GM19193 (cell line): Measurements from ENCODE around the gene B3GALT4.
A peak's percentile ranks its signal among the peaks of the same experiment; 100 is the strongest.

Source experiments
- POLR2A ChIP-seq: IDR thresholded peaks from 4 replicates; pipeline ENCODE4 v1.6.1; 2011; ENCODE audit not compliant: insufficient read depth, insufficient read length; ENCODE audit errors: extremely low read depth

Gene B3GALT4

DNA sequence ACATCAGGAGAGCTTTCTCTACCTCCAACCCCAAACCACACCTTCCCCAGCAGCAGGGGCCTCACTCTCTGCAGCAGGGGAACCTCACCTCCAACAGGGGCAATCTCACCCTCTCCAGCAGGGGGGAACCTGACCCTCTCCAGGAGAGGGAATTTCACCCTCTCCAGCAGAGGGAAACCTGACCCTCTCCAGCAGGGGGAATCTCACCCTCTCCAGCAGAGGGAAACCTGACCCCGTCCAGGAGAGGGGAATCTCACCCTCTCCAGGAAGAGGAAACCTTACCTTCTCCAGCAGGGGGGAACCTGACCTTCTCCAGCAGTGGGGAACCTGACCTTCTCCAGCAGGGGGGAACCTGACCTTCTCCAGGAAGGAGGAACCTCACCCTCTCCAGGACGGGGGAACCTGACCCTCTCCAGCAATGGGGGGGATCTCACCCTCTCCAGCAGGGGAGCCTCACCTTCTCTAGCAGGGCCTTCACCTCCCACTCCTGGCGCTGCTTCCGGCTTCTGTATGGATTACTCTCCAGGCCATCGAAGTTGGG lies 3.1 kb downstream of the B3GALT4 start:
- no peak for TF ChIP-seq POLR2A

DNA sequence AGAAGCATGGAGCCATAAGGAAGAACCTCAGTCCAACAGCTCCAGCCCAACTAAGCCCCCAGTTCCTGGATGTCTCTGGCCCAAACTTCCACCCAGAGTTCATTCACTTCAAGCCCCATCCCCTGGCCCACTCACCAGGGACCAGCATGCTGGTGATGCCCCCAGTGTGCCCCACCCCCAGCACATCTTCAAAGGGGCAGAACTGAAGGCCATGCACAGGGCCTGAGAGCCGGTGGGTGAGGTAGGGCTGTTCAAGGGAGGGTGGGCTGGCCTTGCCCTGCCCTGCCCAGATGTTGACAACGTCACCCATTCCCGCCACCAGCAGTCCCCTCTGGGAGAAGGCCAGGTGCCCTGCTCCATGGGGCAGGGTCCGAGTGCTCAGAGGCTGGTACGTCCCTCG lies 3.6 kb downstream of the B3GALT4 start:
- TF ChIP-seq POLR2A: no peak

DNA sequence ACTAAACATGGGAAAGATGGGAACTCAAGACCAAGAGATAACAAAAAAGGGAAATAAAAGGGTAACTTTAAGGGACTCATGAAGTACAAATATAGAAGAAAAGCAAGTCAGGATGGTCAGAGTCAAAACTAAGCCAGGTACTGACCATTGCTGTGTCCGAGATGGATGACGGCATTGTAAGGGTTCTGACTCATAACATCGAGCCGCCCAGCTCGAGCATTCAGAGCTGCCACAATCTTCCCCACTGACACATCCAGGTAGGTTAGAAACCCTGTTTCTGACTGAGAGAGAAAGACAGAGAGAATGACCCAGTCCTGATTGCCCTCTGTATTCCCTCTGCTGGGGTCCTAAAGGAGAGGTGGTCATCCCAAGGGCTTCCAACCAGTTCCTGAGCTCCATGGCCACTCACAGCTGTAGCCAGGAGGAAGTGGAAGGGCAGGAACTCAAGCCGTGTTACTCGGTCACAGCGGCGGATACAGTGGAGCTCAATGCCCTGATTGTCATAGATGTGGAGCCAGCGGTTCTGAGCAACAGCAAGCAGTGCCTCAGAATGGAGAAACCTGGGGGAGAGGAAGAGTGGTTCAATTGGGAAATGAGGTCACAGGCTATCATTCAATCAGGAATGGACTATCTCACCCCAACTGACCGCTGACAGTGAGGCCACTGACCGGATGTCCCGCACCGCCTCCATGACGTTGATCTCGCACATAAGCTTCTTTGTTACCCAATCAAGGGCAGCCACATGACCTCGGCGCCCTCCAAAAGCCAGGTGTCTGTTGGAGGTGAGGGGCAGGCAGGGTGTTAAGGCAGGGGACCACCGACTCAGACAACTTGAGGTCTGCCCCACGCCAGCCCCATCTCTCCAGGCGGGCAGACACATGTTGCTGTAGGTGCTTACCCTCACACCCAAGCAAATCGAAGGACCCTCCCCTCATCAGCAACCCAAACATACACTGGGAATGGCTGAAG lies 10.3 kb downstream of the B3GALT4 start:
- TF ChIP-seq POLR2A: no peak

DNA sequence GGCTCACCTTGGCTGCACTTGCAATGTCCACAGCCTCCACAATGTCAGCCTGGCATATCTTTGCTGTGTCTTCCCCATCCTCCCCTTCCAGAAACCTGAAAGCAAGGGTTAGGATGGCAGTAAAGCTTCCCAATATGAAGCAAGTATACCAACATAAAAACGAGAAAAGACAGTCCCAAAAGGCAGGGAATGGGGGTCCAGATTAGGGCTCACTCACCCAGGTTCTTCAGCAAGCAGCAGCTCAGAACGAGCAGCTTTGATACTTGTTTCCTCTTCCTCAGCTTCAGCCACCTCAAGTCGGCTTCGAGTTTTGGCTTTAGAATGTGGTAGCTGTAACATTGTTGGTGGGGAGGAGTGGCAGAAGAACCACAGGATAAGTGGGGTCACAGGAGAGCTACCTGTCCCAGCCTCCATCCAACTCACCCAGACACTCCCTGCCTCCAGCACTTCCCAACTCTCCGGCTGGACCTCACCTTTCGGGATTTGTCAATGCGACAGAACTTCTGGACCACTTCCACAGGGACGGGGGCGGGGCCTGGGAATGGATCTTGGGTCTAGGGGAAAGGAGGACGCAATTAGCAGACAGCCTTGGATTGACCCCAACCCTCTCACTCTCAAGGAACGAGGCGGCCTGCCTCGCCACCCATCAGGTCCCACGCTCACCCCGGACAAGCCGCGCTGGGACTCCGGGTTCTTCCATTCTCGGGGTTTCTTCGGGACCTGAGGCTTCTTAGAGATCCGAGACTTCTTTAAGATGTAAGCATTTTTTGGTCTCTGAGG lies 11.4 kb downstream of the B3GALT4 start:
- no peak for TF ChIP-seq POLR2A

DNA sequence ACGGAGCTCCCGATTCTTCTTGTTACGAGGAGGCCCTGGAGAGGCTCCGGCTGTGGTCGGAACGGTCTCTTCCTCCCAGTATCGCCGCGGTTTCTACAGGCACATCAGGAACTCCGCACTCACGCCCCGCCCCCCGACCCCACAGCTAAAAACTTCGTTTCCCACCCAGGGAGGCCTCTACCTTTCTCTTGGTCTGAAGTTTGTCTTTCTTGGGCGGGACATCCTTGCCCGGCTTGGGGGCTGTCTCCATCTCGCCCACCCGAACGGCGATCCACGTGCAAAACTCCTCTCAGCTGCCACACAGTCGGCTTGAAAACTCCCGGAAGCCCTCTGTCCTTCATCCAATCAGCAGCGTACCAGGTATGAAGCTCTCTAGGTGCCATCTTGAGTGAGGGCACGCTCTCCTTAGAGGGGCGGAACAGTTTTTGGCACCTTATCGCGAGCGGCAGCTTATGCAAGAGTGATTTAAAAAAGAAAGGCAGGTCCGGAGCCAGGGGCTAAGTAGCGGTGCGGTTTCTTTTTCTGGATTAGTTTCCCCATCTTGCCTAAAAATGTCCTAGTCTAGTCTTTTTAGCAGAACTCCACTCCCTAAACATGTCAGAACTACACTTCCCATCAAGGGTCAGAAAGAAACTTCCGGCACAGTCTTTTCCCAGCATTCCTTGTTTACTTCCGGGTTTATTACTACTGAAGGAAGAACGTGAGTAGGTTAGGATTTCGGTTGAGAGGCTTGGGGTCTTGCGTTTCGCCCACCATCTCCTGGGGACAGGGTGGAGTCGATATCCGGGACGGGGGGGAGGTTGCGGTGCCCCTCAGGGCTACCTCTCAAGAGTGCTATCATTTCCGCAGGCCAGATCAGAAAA lies 12.2 kb downstream of the B3GALT4 start, which contains the start of the genes PFDN6 and WDR46:
Gene PFDN6, plus strand, starts transcription at position 681 of the 863 bp plus-strand sequence. CDS start 256 bp downstream, outside the sequence.
Gene WDR46, minus strand, starts transcription at position 319 of the 863 bp plus-strand sequence. Its CDS starts 69 bp downstream, at position 250.
- TF ChIP-seq POLR2A: peak; percentile 51

DNA sequence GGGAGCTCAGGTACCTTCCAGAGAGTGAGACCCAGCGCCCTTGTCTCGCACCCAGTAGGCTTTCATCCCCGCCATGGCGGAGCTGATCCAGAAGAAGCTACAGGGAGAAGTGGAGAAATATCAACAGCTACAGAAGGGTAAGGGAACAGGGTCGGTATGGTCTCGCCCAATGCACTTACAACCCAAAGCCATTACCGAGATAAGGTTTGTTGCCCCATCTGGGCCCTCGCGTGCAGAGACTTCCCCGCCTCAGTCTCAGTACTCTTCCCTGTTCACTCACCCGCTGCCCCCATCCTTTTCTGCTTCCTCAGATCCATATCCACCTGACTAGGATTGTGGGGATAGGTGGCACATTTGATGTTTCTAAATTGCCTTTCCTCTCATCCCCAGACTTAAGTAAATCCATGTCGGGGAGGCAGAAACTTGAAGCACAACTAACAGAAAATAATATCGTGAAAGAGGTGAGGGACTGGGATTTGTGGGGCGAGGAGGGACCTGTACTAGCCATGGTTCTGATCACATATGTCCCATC lies 12.9 kb downstream of the B3GALT4 start:
- no peak for TF ChIP-seq POLR2A

DNA sequence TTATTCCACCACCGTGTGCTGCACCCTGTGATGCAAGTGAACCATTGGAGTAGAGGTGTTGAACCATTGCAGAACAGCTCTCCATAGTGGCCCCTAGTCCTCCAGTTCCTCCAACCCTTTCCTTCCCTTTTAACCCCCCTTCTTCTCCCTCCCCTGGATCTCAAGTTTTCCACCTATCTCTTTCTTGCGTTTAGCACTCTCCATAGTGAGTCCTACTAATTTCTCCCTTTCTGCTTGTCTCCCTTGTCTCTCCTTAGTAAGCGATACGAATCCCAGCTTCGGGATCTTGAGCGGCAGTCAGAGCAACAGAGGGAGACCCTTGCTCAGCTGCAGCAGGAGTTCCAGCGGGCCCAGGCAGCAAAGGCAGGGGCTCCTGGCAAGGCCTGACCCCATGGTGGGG lies 13.5 kb downstream of the B3GALT4 start:
- no peak for TF ChIP-seq POLR2A

DNA sequence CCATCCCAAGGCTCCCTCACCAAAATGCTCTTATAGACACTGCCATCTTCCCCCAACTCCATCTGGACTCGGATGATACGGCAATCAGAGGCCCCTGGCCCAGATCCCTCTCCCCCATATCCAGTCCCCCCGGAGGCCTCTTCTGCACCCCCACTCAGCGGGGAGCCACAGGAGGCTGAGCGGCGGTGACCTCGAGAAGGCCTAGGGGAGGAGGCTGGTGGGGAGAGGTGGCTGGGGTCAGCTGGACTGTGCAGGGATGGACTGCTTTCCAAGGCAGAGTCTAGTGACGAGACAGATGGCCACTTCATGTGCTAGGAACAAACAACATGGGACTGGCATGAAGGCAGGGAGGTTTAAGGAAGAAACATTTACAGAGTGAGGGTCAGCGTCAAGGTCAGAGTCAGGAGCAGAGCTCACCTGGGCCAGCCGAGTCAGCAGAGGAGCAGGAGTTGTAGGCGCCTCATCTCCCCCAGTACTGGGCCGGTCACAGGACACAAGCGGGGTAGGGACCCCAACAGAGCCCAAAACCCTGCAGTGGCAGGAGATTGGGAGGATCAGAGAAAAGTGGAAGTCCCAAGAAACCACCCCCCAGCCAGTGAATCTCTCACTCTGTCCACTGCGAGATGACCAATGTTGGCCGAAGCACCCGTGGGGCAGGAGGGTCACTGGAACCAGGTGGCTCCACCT lies 16.2 kb downstream of the B3GALT4 start:
- TF ChIP-seq POLR2A: no peak

DNA sequence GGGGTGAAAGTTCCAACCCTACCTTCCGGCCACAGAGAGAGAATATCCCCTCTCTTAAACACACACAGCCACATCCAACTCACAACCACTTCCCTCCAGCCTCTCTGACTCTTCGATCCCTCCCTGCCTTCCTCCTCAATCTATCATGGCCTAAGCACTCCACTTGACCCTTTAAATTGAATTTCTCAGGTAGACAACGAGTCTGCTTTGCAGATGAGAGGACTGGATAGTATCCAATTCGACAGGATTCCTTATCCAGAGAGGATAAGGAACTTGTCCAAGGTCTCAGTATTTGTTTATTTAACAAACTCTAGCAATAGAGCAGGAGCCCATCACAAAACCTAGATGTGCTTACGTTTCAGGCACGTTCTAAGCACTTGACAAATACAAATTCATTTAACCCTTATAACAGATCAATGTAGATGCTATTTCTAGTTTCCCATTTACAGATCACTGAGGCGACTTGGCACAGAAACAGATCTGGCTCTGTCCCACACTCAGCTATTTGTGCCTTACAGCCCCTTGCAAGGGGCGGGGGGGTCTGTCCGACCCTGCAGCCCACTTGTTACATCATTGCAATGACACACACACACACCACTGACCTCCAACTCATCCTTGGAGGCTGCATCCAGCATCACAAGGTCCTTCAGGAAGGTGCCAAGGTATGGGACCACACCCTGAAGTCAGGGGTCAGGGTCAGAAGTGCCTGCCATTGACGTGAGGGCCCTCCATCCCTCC lies 17.3 kb downstream of the B3GALT4 start:
- TF ChIP-seq POLR2A: no peak

DNA sequence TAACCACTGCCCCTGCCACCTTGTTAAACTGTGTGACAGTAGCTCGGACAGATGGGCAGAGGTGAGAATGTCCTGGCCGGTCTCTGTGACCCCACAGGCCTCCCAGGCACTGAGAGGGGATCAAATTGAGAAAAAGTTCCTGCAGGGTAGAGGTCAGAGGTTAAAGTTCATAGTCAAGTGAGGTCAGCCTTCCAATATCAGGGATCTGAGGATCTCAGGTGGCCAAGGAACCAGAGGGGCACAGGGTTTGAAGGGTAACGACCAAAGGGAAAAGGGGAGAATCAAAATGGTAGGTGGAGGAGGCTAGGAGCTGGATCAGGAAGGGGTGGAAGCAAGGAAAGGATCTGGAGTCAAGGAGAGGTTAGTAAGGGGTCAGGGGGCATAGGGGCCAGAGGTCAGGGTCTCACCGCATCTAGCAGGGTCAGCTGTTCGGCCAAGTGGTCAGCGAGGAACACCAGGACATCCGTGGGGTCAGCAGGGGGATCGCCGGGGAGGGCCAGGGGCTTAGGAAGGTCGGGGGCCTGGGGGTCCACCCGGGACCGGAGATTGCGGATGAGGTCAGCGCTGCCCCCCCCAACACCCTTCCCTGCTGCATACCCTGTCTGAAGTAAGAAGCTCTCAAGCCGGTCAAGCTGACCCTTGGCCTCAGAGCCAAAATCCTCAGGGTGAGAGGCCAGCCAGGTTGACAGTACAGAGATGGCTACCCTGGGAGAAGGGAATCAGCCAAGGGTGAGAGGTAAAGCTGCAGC lies 18.9 kb downstream of the B3GALT4 start:
- TF ChIP-seq POLR2A: no peak

DNA sequence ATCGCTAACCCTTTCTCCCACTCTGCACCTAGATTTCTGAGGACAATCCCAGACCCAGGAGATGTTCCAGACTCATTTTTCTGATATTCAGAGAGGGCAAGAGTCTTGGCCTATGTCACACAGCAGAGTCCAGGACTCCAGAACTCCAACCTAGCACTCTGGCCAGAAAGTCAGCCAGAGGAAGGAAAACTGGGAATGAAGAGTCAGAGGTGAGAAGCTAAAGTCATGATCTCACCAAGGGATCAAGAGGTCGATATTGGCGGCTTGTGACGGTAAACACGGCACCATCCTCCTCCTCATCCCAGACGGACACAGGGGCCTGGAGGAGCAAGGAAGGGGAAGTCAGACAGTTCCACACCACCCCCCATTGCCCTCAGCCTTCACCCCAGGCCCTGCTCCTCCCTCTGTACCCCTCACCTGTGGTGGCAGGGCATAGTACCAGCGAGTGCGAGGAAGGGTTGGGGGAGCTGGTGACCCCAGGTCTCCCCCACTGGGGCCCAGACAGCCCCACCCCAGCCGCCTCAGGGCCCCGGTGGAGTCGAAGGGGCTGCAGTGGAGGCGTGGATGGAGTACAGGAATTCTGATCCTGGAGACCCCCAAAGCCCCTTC lies 20.0 kb downstream of the B3GALT4 start:
- TF ChIP-seq POLR2A: no peak
